HuH-7.5 (cell line): Measurements from ENCODE around the gene NEK8.
A peak's percentile ranks its signal among the peaks of the same experiment; 100 is the strongest.

Source experiments
- DNase-seq: peaks from one replicate; pipeline ENCODE4 v3.0.0; 2011; ENCODE audit warnings: low spot score

The NEK8 gene

GRCh38 chr17:28744972-28745785 is 16.6 kb downstream of the NEK8 start:
- DNase-seq, result peak; percentile 58

- DNase-seq, result no peak
These were observed 17.3 kb downstream of the NEK8 start for GRCh38 chr17:28745786-28746411.

- no peak for DNase-seq
These were observed 18.0 kb downstream of the NEK8 start for GRCh38 chr17:28746611-28747050.

- DNase-seq, result no peak
These were observed 18.6 kb downstream of the NEK8 start for GRCh38 chr17:28747051-28747691.

GRCh38 chr17:28747801-28748750 is 19.5 kb downstream of the NEK8 start:
- no peak for DNase-seq

GRCh38 chr17:28748852-28749515 is 20.4 kb downstream of the NEK8 start:
- DNase-seq, result no peak

- no peak for DNase-seq
These were observed 21.1 kb downstream of the NEK8 start for GRCh38 chr17:28749516-28750177.

GRCh38 chr17:28750178-28751047 is 21.8 kb downstream of the NEK8 start:
- DNase-seq, result peak; percentile 76

- DNase-seq, result no peak
These were observed 23.2 kb downstream of the NEK8 start for GRCh38 chr17:28751600-28752366.

GRCh38 chr17:28755486-28755885 is 26.9 kb downstream of the NEK8 start:
- DNase-seq, result no peak

- DNase-seq, result no peak
These were observed 27.6 kb downstream of the NEK8 start for GRCh38 chr17:28756049-28756804.

GRCh38 chr17:28758411-28759121 is 30.0 kb downstream of the NEK8 start:
- DNase-seq, result no peak

GRCh38 chr17:28759256-28759865 is 30.8 kb downstream of the NEK8 start:
- DNase-seq, result no peak

GRCh38 chr17:28760601-28761562 is 32.3 kb downstream of the NEK8 start:
- no peak for DNase-seq

GRCh38 chr17:28763137-28763799 is 34.7 kb downstream of the NEK8 start:
- DNase-seq, result no peak
